Stimulated activated CD8-positive, alpha-beta memory T cell treated with anti-CD3 and anti-CD28 coated beads, Interleukin-15, amount 100 ng/mL, for 24 hours (primary cell): ENCODE results near the gene ZNF619.

Experiments used
- DNase-seq: peaks from one replicate; pipeline ENCODE4 v3.0.0-alpha.2; 2020; ENCODE audit warnings: low read depth

ZNF619 gene

GRCh38 chr3:40534283-40534682, 57.4 kb downstream of the ZNF619 start:
- no peak for DNase-seq
